ENCODE results near the gene PIGK.

The PIGK gene

GRCh38 chr1:77096496-77097255 is 122.6 kb downstream of the PIGK start:
- no peak for DNase-seq (ENCODE audit: low read depth)

DNA sequence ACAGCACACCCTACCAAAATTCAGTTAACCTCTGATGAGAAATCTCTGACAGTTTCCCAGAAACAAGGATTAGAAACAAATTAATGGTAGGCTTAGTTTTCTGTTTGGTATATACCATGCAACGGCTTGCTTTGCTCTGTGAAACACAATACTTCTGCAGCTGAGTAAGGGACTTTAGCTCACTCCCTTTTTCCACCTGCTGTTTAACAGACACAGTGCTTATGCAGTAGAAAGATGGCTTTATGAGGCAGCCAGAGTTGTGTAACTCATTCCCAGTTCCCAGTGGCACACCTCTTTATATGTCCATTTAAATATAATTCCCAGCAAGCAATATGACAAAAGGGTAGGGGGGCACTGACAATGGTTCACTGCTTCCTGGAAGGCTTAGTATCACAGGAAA is 124.0 kb downstream of the PIGK start:
- DNase-seq (ENCODE audit: low read depth), result no peak

DNA sequence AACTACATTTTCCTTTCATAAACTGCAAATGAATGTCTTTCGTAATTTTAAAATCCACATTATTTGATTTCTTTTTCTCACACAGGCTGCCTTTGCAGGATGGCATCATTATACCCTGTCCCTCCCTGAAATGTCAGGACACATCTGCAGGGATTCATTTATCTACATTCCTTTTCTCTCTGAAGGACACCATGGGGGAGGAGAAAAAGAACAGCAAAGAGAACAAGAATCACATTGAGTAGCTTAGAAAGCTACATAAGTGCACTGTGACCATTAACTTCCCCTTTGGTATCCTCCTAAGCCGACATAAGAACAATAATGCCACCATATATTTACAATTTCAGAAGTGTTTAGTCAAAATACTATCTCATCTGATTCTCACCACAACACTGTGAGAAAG is 129.5 kb downstream of the PIGK start:
- DNase-seq (ENCODE audit: low read depth), result no peak

DNA sequence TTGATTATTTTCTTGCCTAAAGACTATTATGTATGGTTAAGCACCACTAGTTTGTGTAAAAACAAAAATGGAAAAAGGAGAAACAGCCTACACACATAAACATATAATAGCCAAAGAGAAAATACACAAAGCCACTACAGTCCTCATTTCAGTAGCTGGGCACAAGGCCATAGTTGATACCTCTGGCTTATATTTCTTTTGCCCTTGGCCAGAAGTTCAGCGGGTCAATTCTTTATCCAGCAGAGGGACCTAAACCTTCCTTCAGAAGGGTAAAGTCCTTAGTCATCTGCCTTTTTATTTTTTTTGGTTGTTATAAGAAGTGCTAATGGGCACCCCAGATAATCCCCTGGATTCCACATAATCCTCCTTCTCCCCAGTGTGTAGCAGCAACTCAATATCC is 134.1 kb downstream of the PIGK start:
- DNase-seq (ENCODE audit: low read depth), result no peak

DNA sequence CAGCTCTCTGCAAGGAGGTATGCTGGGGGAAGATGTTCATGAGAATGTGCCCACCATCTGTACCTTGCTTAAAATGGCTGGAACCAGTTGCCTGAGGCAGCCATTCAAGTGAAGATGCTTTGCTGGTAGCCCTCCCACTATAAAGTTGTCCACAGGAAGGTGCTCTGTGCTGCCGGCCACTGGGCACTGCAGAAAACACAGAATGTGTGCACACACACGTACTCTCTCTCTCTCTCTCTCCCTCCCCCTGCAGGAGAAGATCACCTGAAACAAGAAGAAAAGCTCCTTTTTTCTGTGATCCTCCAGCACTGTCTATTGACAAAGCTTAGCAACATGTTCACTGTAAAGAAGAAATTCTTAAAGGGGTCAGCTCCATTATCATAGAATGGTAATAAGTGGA is 134.8 kb downstream of the PIGK start:
- DNase-seq (ENCODE audit: low read depth), result no peak

GRCh38 chr1:77081834-77082233 is 137.4 kb downstream of the PIGK start:
- DNase-seq (ENCODE audit: low read depth), result no peak

DNA sequence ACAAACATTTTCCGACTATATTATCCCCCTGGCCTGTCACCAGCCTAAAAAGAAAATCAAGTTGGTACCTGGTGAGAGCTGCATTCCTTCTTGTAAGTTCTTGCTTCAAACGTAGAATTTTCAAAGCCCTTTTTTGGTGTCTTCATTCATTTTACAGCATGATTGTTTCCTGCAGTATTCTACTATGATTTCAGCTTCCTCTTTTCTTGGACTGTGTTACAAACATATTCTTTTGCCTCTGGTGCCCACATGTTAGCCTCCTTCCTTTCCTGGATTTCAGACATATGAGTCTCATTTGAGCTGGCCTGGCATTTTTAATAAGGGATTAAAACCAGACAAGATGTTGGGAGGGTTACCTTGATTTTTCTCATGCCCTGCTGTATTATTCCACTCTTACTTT is 142.5 kb downstream of the PIGK start:
- DNase-seq (ENCODE audit: low read depth), result no peak

- DNase-seq (ENCODE audit: low read depth), result no peak
Measured at GRCh38 chr1:77068013-77068412, 151.2 kb downstream of the PIGK start.

DNA sequence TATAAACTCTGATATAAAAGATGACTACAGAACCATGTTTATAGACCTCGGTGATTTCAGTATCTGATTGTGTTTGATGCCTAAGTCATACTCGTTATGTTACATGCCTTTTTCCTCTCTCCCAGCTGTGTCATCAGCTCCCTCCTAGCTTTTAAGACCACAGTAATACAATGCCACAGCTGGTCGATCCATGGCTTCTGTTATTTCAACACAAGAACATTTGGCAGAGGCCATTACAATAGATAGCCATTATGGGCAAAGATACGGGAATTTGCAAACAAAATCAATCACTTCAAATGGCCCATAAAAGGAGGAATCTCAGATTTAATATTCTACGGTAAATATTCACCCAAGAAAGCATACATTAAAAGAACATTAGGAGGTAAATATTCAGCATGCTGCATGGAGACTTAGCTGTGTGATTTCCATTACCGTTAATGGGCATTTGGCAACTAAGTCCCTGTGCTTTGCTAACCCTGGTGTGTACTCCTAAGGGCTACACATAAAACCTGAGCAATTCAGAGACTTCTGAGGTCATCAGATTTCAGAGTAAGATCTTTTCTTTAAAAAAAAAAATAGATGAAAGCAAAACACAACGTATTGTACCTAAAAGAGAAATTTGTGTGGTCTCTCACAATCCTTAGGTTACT is 153.4 kb downstream of the PIGK start:
- no peak for DNase-seq (ENCODE audit: low read depth)

DNA sequence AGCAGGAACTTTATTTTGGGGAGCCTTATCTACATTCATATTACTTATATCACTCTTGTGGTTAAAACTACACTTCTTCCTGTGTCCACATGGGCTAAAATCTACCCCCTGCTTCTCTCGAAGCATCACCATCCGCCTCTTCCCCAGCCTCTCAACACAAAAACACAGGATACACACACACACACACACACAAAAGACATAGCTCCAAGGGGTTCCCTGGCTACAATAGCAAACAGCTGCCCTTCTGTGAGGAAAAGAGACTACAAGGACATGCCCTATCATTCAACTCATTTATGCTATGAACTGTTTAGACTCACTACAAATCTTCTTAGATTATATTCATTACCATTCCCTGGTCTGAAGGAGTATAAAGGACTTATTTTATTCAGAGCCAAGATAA is 155.0 kb downstream of the PIGK start:
- DNase-seq (ENCODE audit: low read depth), result no peak

DNA sequence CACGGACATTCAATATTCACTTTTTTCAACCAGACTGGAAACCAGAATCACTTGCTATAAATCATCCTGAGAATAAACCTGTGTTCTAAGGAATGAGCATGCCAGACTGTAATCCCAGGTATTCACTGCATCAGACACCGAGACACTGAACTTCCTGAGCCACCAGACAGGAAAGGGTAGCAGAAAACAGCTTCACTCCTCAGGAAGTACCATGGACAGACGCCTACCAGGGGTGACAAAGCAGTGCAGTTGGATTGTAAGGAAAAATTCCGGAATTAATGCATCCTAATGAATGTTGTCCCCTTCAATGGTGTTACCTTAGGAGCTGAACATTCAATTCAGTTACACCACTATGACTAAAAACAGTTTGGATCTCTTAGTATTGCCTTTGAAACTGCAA is 156.1 kb downstream of the PIGK start:
- no peak for DNase-seq (ENCODE audit: low read depth)

DNA sequence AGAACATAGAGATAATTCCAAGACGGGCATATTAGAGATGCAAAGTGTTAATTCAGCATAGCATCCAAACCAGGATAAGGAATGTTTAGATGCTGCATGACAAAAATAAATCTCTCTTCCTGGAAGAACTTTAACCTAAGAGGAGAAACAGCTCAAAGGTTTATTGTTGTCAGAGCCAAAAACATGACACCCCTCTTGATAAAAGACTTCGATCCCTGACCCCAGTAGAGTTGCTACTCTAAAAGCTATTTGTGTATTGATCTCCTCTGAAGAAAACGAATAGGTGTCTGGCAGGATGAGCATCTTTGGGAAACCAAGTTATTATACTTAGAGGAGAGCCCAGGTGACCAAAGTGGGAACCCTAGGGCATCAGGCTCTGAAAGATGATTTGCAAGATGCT is 158.1 kb downstream of the PIGK start:
- no peak for DNase-seq (ENCODE audit: low read depth)

GRCh38 chr1:77060000-77060399 is 159.2 kb downstream of the PIGK start:
- no peak for DNase-seq (ENCODE audit: low read depth)

- DNase-seq (ENCODE audit: low read depth), result no peak
Measured at GRCh38 chr1:77057994-77058585, 161.1 kb downstream of the PIGK start.

GRCh38 chr1:77056525-77056924 is 162.7 kb downstream of the PIGK start:
- no peak for DNase-seq (ENCODE audit: low read depth)

DNA sequence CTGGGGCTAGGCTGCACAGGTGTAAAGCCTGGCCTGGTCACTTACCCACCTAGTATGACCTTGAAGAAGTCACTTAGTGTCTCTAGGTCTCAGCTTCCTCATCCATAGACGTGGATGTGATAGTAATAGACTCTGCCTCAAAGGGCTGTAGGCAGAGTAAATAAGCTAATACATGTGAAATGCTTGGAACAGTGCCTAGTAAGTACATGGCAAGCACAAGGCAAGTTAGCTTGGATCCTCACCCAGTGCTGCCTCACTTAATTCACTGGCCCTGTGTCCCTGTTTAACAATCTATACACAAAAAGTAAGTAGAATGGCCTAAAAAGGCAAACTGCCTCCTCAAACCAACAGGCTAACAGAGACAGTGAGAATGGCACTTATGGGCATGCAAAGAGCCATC is 167.8 kb downstream of the PIGK start:
- no peak for DNase-seq (ENCODE audit: low read depth)

DNA sequence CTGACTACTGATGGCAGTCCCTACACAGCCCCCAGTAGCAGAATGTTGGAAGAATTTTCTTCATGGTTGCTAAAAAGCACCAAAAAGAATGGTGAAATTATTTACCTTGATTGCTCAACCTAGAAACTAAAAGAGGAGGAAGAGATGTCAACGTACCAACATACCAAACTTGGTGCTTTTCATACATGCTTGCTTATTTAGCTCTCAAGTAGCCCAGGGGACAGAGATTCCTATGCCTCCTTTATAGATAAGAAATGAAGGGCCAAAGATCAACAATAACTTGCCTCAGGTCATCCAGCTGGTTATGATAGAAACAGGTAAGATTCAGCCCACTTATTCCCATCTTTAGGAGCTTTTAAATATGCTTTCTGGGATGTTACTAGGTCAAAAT is 170.6 kb downstream of the PIGK start:
- no peak for DNase-seq (ENCODE audit: low read depth)

- no peak for DNase-seq (ENCODE audit: low read depth)
Measured at GRCh38 chr1:77047978-77048614, 171.1 kb downstream of the PIGK start.

GRCh38 chr1:77047575-77047974 is 171.7 kb downstream of the PIGK start:
- DNase-seq (ENCODE audit: low read depth), result no peak

GRCh38 chr1:77044133-77044849 is 174.9 kb downstream of the PIGK start:
- no peak for DNase-seq (ENCODE audit: low read depth)

- no peak for DNase-seq (ENCODE audit: low read depth)
Measured at GRCh38 chr1:77040826-77041225, 178.4 kb downstream of the PIGK start.

DNA sequence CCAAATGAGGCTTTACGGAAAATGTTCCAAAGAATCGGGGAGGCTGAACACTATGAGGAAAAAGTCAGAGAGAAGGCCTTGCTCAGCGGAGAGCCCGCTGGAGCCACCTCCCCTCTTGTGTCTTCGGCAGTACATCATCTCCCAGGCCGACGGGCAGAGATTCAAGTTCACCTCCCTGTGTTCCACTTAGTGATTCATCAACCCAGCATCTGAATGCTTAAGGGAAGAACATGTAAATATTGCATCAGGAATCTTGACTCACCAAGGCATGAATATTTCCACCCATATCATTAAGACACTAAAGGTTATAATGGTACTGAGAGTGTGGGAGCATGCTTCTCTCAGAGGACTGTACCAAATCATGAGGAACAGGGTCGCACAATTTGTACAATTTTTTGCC is 179.5 kb downstream of the PIGK start:
- peak; percentile 80 for DNase-seq (ENCODE audit: low read depth)
